Measurements from ENCODE around the gene AMMECR1.
"Not testable (repeated sequence)": the region's sequence is repeated elsewhere in the genome, so short reads cannot be mapped to it uniquely, and the experiment has no call there.

AMMECR1 gene

GRCh38 chrX:110341189-110342035, 23.5 kb upstream of the AMMECR1 start:
- H3K4me3 ChIP-seq (ENCODE audit: low read depth, low read length) = no peak overlapping the region
- peak; percentile 81 for DNase-seq (ENCODE audit: low read depth)

GRCh38 chrX:110338935-110339334, 21.1 kb upstream of the AMMECR1 start:
- TF ChIP-seq CTCF (IDR thresholded peaks at IDR 0.05; ENCODE audit: low read depth, low read length) (no peak), POLR2A (IDR thresholded peaks at IDR 0.05; ENCODE audit: extremely low read depth, insufficient read length) (no peak), MYC (IDR thresholded peaks at IDR 0.05; ENCODE audit: low read depth, low read length) (no peak)
- TF ChIP-seq, protein P1, sequence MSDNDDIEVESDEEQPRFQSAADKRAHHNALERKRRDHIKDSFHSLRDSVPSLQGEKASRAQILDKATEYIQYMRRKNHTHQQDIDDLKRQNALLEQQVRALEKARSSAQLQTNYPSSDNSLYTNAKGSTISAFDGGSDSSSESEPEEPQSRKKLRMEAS (IDR thresholded peaks at IDR 0.05; ENCODE audit: low read depth, low read length) = no peak
- no peak for DNase-seq (ENCODE audit: low read depth)
- H3K4me3 ChIP-seq (ENCODE audit: low read depth, low read length) = no peak overlapping the region

More at GRCh38 chrX:110341189-110342035, 23.5 kb upstream of the AMMECR1 start:
- TF ChIP-seq POLR2A (IDR thresholded peaks at IDR 0.05; ENCODE audit: extremely low read depth, insufficient read length) = no peak
- TF ChIP-seq MYC (IDR thresholded peaks at IDR 0.05; ENCODE audit: low read depth, low read length) = no peak
- TF ChIP-seq, protein P1 (IDR thresholded peaks at IDR 0.05; ENCODE audit: low read depth, low read length) = no peak
- no peak for TF ChIP-seq CTCF (IDR thresholded peaks at IDR 0.05; ENCODE audit: low read depth, low read length)

- DNase-seq (ENCODE audit: low read depth); H3K4me3 ChIP-seq (ENCODE audit: low read depth, low read length): not testable (repeated sequence)
Measured at GRCh38 chrX:110333458-110333857, 15.6 kb upstream of the AMMECR1 start.

GRCh38 chrX:110331444-110332030, 13.7 kb upstream of the AMMECR1 start:
- TF ChIP-seq, protein P1 (IDR thresholded peaks at IDR 0.05; ENCODE audit: low read depth, low read length) = no peak
- TF ChIP-seq CTCF (IDR thresholded peaks at IDR 0.05; ENCODE audit: low read depth, low read length) (no peak), MYC (IDR thresholded peaks at IDR 0.05; ENCODE audit: low read depth, low read length) (no peak), POLR2A (IDR thresholded peaks at IDR 0.05; ENCODE audit: extremely low read depth, insufficient read length) (no peak)
- no peak overlapping the region for H3K4me3 ChIP-seq (ENCODE audit: low read depth, low read length)
- DNase-seq (ENCODE audit: low read depth) = no peak

DNA sequence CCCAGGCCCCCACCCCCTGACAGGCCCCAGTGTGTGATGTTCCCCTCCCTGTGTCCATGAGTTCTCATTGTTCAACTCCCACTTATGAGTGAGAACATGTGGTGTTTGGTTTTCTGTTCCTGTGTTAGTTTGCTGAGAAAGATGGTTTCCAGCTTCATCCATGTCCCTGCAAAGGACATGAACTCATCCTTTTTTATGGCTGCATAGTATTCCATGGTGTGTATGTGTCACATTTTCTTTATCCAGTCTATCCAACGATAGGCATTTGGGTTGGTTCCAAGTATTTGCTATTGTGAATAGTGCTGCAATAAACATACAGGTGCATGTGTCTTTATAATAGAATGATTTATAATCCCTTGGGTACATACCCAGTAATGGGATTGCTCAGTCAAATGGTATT, 10.7 kb upstream of the AMMECR1 start:
- not testable (repeated sequence) for H3K4me3 ChIP-seq (ENCODE audit: low read depth, low read length); DNase-seq (ENCODE audit: low read depth)

DNA sequence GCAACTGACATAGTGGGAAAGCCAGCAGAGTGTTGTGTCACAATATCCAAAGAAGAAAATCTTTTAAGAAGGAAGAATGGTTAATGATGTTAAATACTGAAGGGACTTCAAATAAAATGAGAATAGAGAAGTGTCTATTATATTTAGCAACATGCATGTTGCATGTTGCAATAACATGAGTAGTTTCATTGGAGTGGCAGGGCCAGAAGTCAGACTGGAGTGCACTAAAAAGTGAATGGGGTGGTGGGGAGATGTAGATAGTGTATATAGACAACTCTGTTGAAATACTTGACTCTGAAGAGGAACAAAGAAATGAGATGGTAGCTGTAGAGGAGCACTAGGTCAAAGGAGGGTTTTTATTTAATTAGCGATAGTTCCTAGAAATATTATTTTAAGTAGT, 9.5 kb upstream of the AMMECR1 start:
- peak; percentile 66 for DNase-seq (ENCODE audit: low read depth)

More for the DNA sequence above, 9.5 kb upstream of the AMMECR1 start:
- no peak for TF ChIP-seq CTCF (IDR thresholded peaks at IDR 0.05; ENCODE audit: low read depth, low read length)
- no peak for TF ChIP-seq POLR2A (IDR thresholded peaks at IDR 0.05; ENCODE audit: extremely low read depth, insufficient read length)
- TF ChIP-seq MYC (IDR thresholded peaks at IDR 0.05; ENCODE audit: low read depth, low read length) = no peak
- TF ChIP-seq, protein P1 (IDR thresholded peaks at IDR 0.05; ENCODE audit: low read depth, low read length) = 0 out of 2 replicates have a peak, but pooled peaks have one; percentile 6
- no peak overlapping the region for H3K4me3 ChIP-seq (ENCODE audit: low read depth, low read length)

Data from NB4 (cell line).